PFSK-1 (cell line): ENCODE results near the gene CKMT2.

Source experiments
- FOXP2 ChIP-seq: optimal IDR thresholded peaks from 2 replicates; pipeline ENCODE3; 2011; ENCODE audit warnings: borderline replicate concordance, control low read depth, inconsistent platforms; ENCODE audit not compliant: insufficient read depth; ENCODE audit errors: extremely low read length, extremely low read depth
- POLR2AphosphoS5 ChIP-seq: IDR thresholded peaks from 2 replicates; pipeline ENCODE4 v1.6.1; 2012; ENCODE audit warnings: low read depth, mild to moderate bottlenecking, control low read depth, low read length, moderate library complexity
- SIN3A ChIP-seq: IDR thresholded peaks from 2 replicates; pipeline ENCODE4 v1.6.1; 2012; ENCODE audit warnings: mild to moderate bottlenecking, low read length, moderate library complexity, borderline replicate concordance; ENCODE audit not compliant: insufficient read depth
- TAF1 ChIP-seq: IDR thresholded peaks from 2 replicates; pipeline ENCODE4 v1.6.1; 2012; ENCODE audit warnings: low read length, control low read depth, borderline replicate concordance; ENCODE audit not compliant: insufficient read depth

- no peak for TF ChIP-seq SIN3A
- no peak for TF ChIP-seq TAF1
- TF ChIP-seq POLR2AphosphoS5, result no peak
- no peak for TF ChIP-seq FOXP2
Observed at GRCh38 chr5:81239613-81240012, 6.5 kb downstream of the CKMT2 start.
